HEK293T (cell line): ENCODE data around the gene PROCA1.

Source experiments
- ARNT ChIP-seq: fragments of 450-650 bp; IDR thresholded peaks from 2 replicates; pipeline ENCODE4 v1.6.1; 2017; ENCODE audit warnings: mild to moderate bottlenecking
- BHLHE40 ChIP-seq: fragments of 450-650 bp; IDR thresholded peaks from 2 replicates; pipeline ENCODE4 v1.6.1; 2016; ENCODE audit warnings: mild to moderate bottlenecking, moderate library complexity, borderline replicate concordance
- CTBP1 ChIP-seq: fragments of 450-650 bp; IDR thresholded peaks from 2 replicates; pipeline ENCODE4 v1.6.1; 2016; ENCODE audit warnings: borderline replicate concordance
- ELF4 ChIP-seq: fragments of 450-650 bp; IDR thresholded peaks from 2 replicates; pipeline ENCODE4 v1.6.1; 2017; ENCODE audit warnings: antibody characterized with exemption
- FOXK2 ChIP-seq: fragments of 450-650 bp; IDR thresholded peaks from 2 replicates; pipeline ENCODE4 v1.6.1; 2016; ENCODE audit warnings: mild to moderate bottlenecking
- FOXM1 ChIP-seq: fragments of 450-650 bp; IDR thresholded peaks from 2 replicates; pipeline ENCODE4 v1.6.1; 2017; ENCODE audit warnings: mild to moderate bottlenecking, borderline replicate concordance
- PKNOX1 ChIP-seq: fragments of 450-650 bp; IDR thresholded peaks from 2 replicates; pipeline ENCODE4 v1.6.1; 2016
- SP1 ChIP-seq: fragments of 450-650 bp; IDR thresholded peaks from 2 replicates; pipeline ENCODE4 v1.6.1; 2017
- SUZ12 ChIP-seq: fragments of 450-650 bp; IDR thresholded peaks from 2 replicates; pipeline ENCODE4 v1.6.1; 2016; ENCODE audit warnings: mild to moderate bottlenecking
- ZNF384 ChIP-seq: fragments of 450-650 bp; IDR thresholded peaks from 2 replicates; pipeline ENCODE4 v1.6.1; 2016

- no peak for TF ChIP-seq BHLHE40
- no peak for TF ChIP-seq PKNOX1
- no peak for TF ChIP-seq ZNF384
- no peak for TF ChIP-seq ELF4
- TF ChIP-seq SUZ12, result no peak
- no peak for TF ChIP-seq SP1
- TF ChIP-seq CTBP1, result no peak
- TF ChIP-seq FOXM1, result no peak
- no peak for TF ChIP-seq FOXK2
- no peak for TF ChIP-seq ARNT
These were observed 9.5 kb downstream of the PROCA1 start for GRCh38 chr17:28702026-28702751.
